ENCODE measurements around the gene LRRC23. TPM values are rescaled to one million over a fixed set of nuclear protein-coding genes. Genes with fewer than 3 reads are reported as not detected.

The LRRC23 gene
- total and polyA plus RNA-seq, 2 of the 13 experiments (the other 11 are each of a cell fraction or from before 2014, with no cell fraction given): 6.0 to 7.8 TPM

MicroRNA genes within 50 kb of the gene (microRNA counts, 767-probe panel; counts per million panel counts)
- microRNA hsa-miR-141-3p (not detected), microRNA hsa-miR-200c-3p (not detected)

Small RNA genes within 50 kb of the gene (microRNA-seq; reads per million reads assigned to microRNA genes)
- 16.3 reads per million, percentile 53 among the genes with 10 or more reads in this experiment for gene MIR141
- gene MIR200C: 156 reads per million, percentile 77 among the genes with 10 or more reads in this experiment

Small RNA genes within 50 kb of the gene (small RNA-seq; reads per million reads assigned to genes)
- 0.10 to 114 (median 58.6) reads per million in 3 experiments for gene MIR141 (ENCODE audit: insufficient read depth in 2 of 3, insufficient read length in 3 of 3, low read depth in 2 of 3, low replicate concordance in 1 of 3)
- gene MIR200C (ENCODE audit: insufficient read depth in 2 of 3, insufficient read length in 3 of 3, low read depth in 2 of 3, low replicate concordance in 1 of 3): 2.2 to 144 (median 50.1) reads per million in 3 experiments
- 0 reads per million in 3 experiments for gene RNU7-1 (ENCODE audit: insufficient read depth in 2 of 3, insufficient read length in 3 of 3, low read depth in 2 of 3, low replicate concordance in 1 of 3)

Other genes starting within 250 kb of the LRRC23 start
- gene ING4, start 241.7 kb upstream of the LRRC23 start, total RNA-seq (2016; rRNA removed; fragmentation: Illumina TruSeq; extraction: Trizol): 12.7 and 14.4 TPM in 2 replicates
- 32.4 and 34.2 TPM in 2 replicates for gene ING4, start 241.7 kb upstream of the LRRC23 start, polyA plus RNA-seq (2011; rRNA removed)
- 23.6 and 24.1 TPM in 2 replicates for gene ZNF384, start 215.4 kb upstream of the LRRC23 start, total RNA-seq (2016; rRNA removed; fragmentation: Illumina TruSeq; extraction: Trizol)
- gene ZNF384, start 215.4 kb upstream of the LRRC23 start, polyA plus RNA-seq (2011; rRNA removed): 54.3 and 55.3 TPM in 2 replicates
- gene PIANP, start 204.0 kb upstream of the LRRC23 start, total RNA-seq (2016; rRNA removed; fragmentation: Illumina TruSeq; extraction: Trizol): not detected in 2 replicates
- gene PIANP, start 204.0 kb upstream of the LRRC23 start, polyA plus RNA-seq (2011; rRNA removed): not detected in 2 replicates
- 38.0 and 40.0 TPM in 2 replicates for gene COPS7A, start 180.8 kb upstream of the LRRC23 start, total RNA-seq (2016; rRNA removed; fragmentation: Illumina TruSeq; extraction: Trizol)
- 71.4 and 73.6 TPM in 2 replicates for gene COPS7A, start 180.8 kb upstream of the LRRC23 start, polyA plus RNA-seq (2011; rRNA removed)
- gene MLF2, start 151.7 kb upstream of the LRRC23 start, total RNA-seq (2016; rRNA removed; fragmentation: Illumina TruSeq; extraction: Trizol): 88.1 and 95.8 TPM in 2 replicates
- 167 and 178 TPM in 2 replicates for gene MLF2, start 151.7 kb upstream of the LRRC23 start, polyA plus RNA-seq (2011; rRNA removed)
- 40.5 and 42.1 TPM in 2 replicates for gene PTMS, start 138.5 kb upstream of the LRRC23 start, total RNA-seq (2016; rRNA removed; fragmentation: Illumina TruSeq; extraction: Trizol)
- 79.1 and 82.4 TPM in 2 replicates for gene PTMS, start 138.5 kb upstream of the LRRC23 start, polyA plus RNA-seq (2011; rRNA removed)
- 0.11 TPM in 1 of 2 replicates, not detected in the other for gene LAG3, start 132.3 kb upstream of the LRRC23 start, total RNA-seq (2016; rRNA removed; fragmentation: Illumina TruSeq; extraction: Trizol)
- 0.26 and 0.51 TPM in 2 replicates for gene LAG3, start 132.3 kb upstream of the LRRC23 start, polyA plus RNA-seq (2011; rRNA removed)
- gene CD4, start 115.3 kb upstream of the LRRC23 start, total RNA-seq (2016; rRNA removed; fragmentation: Illumina TruSeq; extraction: Trizol): 0.07 and 0.27 TPM in 2 replicates
- gene CD4, start 115.3 kb upstream of the LRRC23 start, polyA plus RNA-seq (2011; rRNA removed): 0.68 and 0.95 TPM in 2 replicates
- gene GPR162, start 83.0 kb upstream of the LRRC23 start, total RNA-seq (2016; rRNA removed; fragmentation: Illumina TruSeq; extraction: Trizol): not detected in 2 replicates
- 0.08 and 0.10 TPM in 2 replicates for gene GPR162, start 83.0 kb upstream of the LRRC23 start, polyA plus RNA-seq (2011; rRNA removed)
- 7.9 and 20.5 TPM in 2 replicates for gene P3H3, start 76.4 kb upstream of the LRRC23 start, total RNA-seq (2016; rRNA removed; fragmentation: Illumina TruSeq; extraction: Trizol)
- gene P3H3, start 76.4 kb upstream of the LRRC23 start, polyA plus RNA-seq (2011; rRNA removed): 20.1 and 21.1 TPM in 2 replicates
- gene GNB3, start 63.9 kb upstream of the LRRC23 start, total RNA-seq (2016; rRNA removed; fragmentation: Illumina TruSeq; extraction: Trizol): 0.17 and 1.3 TPM in 2 replicates
- 3.6 and 3.8 TPM in 2 replicates for gene GNB3, start 63.9 kb upstream of the LRRC23 start, polyA plus RNA-seq (2011; rRNA removed)
- gene CDCA3, start 53.5 kb upstream of the LRRC23 start, total RNA-seq (2016; rRNA removed; fragmentation: Illumina TruSeq; extraction: Trizol): 51.9 and 56.5 TPM in 2 replicates
- gene CDCA3, start 53.5 kb upstream of the LRRC23 start, polyA plus RNA-seq (2011; rRNA removed): 21.8 and 32.7 TPM in 2 replicates
- gene USP5, start 52.7 kb upstream of the LRRC23 start, total RNA-seq (2016; rRNA removed; fragmentation: Illumina TruSeq; extraction: Trizol): 53.4 and 56.0 TPM in 2 replicates
- gene USP5, start 52.7 kb upstream of the LRRC23 start, polyA plus RNA-seq (2011; rRNA removed): 39.6 and 42.8 TPM in 2 replicates
- 945 and 1,237 TPM in 2 replicates for gene TPI1, start 37.3 kb upstream of the LRRC23 start, total RNA-seq (2016; rRNA removed; fragmentation: Illumina TruSeq; extraction: Trizol)
- 2,303 and 2,535 TPM in 2 replicates for gene TPI1, start 37.3 kb upstream of the LRRC23 start, polyA plus RNA-seq (2011; rRNA removed)
- 4.0 and 6.2 TPM in 2 replicates for gene SPSB2, start 31.5 kb upstream of the LRRC23 start, total RNA-seq (2016; rRNA removed; fragmentation: Illumina TruSeq; extraction: Trizol)
- 1.9 and 2.0 TPM in 2 replicates for gene SPSB2, start 31.5 kb upstream of the LRRC23 start, polyA plus RNA-seq (2011; rRNA removed)
- gene ENO2, start 9.8 kb downstream of the LRRC23 start, total RNA-seq (2016; rRNA removed; fragmentation: Illumina TruSeq; extraction: Trizol): 15.9 and 19.3 TPM in 2 replicates
- gene ENO2, start 9.8 kb downstream of the LRRC23 start, polyA plus RNA-seq (2011; rRNA removed): 136 and 144 TPM in 2 replicates
- gene ATN1, start 23.1 kb downstream of the LRRC23 start, total RNA-seq (2016; rRNA removed; fragmentation: Illumina TruSeq; extraction: Trizol): 2.1 TPM in 2 replicates
- 8.6 and 10.7 TPM in 2 replicates for gene ATN1, start 23.1 kb downstream of the LRRC23 start, polyA plus RNA-seq (2011; rRNA removed)
- gene RNU7-1, start 39.0 kb downstream of the LRRC23 start, total RNA-seq (2016; rRNA removed; fragmentation: Illumina TruSeq; extraction: Trizol): not detected in 2 replicates
- not detected in 2 replicates for gene RNU7-1, start 39.0 kb downstream of the LRRC23 start, polyA plus RNA-seq (2011; rRNA removed)
- gene C12orf57, start 39.2 kb downstream of the LRRC23 start, total RNA-seq (2016; rRNA removed; fragmentation: Illumina TruSeq; extraction: Trizol): 84.0 and 89.7 TPM in 2 replicates
- 287 and 302 TPM in 2 replicates for gene C12orf57, start 39.2 kb downstream of the LRRC23 start, polyA plus RNA-seq (2011; rRNA removed)
- 9.5 and 10.6 TPM in 2 replicates for gene PTPN6, start 46.5 kb downstream of the LRRC23 start, total RNA-seq (2016; rRNA removed; fragmentation: Illumina TruSeq; extraction: Trizol)
- gene PTPN6, start 46.5 kb downstream of the LRRC23 start, polyA plus RNA-seq (2011; rRNA removed): 9.1 and 10.5 TPM in 2 replicates
- 291 and 394 TPM in 2 replicates for gene PHB2, start 65.8 kb downstream of the LRRC23 start, total RNA-seq (2016; rRNA removed; fragmentation: Illumina TruSeq; extraction: Trizol)
- gene PHB2, start 65.8 kb downstream of the LRRC23 start, polyA plus RNA-seq (2011; rRNA removed): 425 and 468 TPM in 2 replicates
- 130 and 190 TPM in 2 replicates for gene EMG1, start 66.1 kb downstream of the LRRC23 start, total RNA-seq (2016; rRNA removed; fragmentation: Illumina TruSeq; extraction: Trizol)
- 57.7 and 76.3 TPM in 2 replicates for gene EMG1, start 66.1 kb downstream of the LRRC23 start, polyA plus RNA-seq (2011; rRNA removed)
- gene LPCAT3, start 113.7 kb downstream of the LRRC23 start, total RNA-seq (2016; rRNA removed; fragmentation: Illumina TruSeq; extraction: Trizol): 22.1 and 44.5 TPM in 2 replicates
- 62.7 and 64.3 TPM in 2 replicates for gene LPCAT3, start 113.7 kb downstream of the LRRC23 start, polyA plus RNA-seq (2011; rRNA removed)
- gene C1S, start 155.9 kb downstream of the LRRC23 start, total RNA-seq (2016; rRNA removed; fragmentation: Illumina TruSeq; extraction: Trizol): 8.2 and 18.2 TPM in 2 replicates
- 14.5 and 23.3 TPM in 2 replicates for gene C1S, start 155.9 kb downstream of the LRRC23 start, polyA plus RNA-seq (2011; rRNA removed)
- 1.7 and 3.5 TPM in 2 replicates for gene C1R, start 187.6 kb downstream of the LRRC23 start, total RNA-seq (2016; rRNA removed; fragmentation: Illumina TruSeq; extraction: Trizol)
- gene C1R, start 187.6 kb downstream of the LRRC23 start, polyA plus RNA-seq (2011; rRNA removed): 6.5 and 11.2 TPM in 2 replicates
- 14.2 and 28.9 TPM in 2 replicates for gene C1RL, start 204.4 kb downstream of the LRRC23 start, total RNA-seq (2016; rRNA removed; fragmentation: Illumina TruSeq; extraction: Trizol)
- 53.1 and 73.4 TPM in 2 replicates for gene C1RL, start 204.4 kb downstream of the LRRC23 start, polyA plus RNA-seq (2011; rRNA removed)
- 19.8 and 21.4 TPM in 2 replicates for gene RBP5, start 224.1 kb downstream of the LRRC23 start, total RNA-seq (2016; rRNA removed; fragmentation: Illumina TruSeq; extraction: Trizol)
- 13.8 and 17.5 TPM in 2 replicates for gene RBP5, start 224.1 kb downstream of the LRRC23 start, polyA plus RNA-seq (2011; rRNA removed)
- gene CLSTN3, start 225.5 kb downstream of the LRRC23 start, total RNA-seq (2016; rRNA removed; fragmentation: Illumina TruSeq; extraction: Trizol): 10.8 and 26.2 TPM in 2 replicates
- gene CLSTN3, start 225.5 kb downstream of the LRRC23 start, polyA plus RNA-seq (2011; rRNA removed): 94.1 and 118 TPM in 2 replicates